Naive thymus-derived CD4-positive, alpha-beta T cell (primary cell): ENCODE measurements around the gene MTERF2. TPM values are rescaled to one million over a fixed set of nuclear protein-coding genes. Genes with fewer than 3 reads are reported as not detected.

Source experiments
- ATAC-seq: fragments of 150-1000 bp; cut with Tn5 transposase; 2 replicates; pipeline ENCODE4 v1.10.0; 2021; ENCODE audit warnings: mild to moderate bottlenecking, moderate library complexity
- CTCF ChIA-PET: fragments of 350-600 bp; sonication (Branson Sonifier 250); formaldehyde crosslinking; loops from one replicate; lab custom pipeline; 2021; ENCODE audit warnings: antibody characterized with exemption; lab: Charles Lee
- POLR2A ChIA-PET: fragments of 350-600 bp; sonication (Branson Sonifier 250); formaldehyde crosslinking; loops from one replicate; lab custom pipeline; 2021; ENCODE audit warnings: antibody characterized with exemption, inconsistent platforms; lab: Charles Lee
- DNase-seq, 9 donors: peaks; one replicate each; pipeline versions ENCODE4 v3.0.0 to v3.0.0-alpha.2; 2020 to 2022; ENCODE audit warnings: mixed read lengths in 1 of 9
- H3K27ac ChIP-seq: one replicate; pipeline ENCODE4 v1.7.0; 2013; ENCODE audit warnings: mild to moderate bottlenecking, low read depth, low read length, moderate library complexity
- H3K27me3 ChIP-seq, 2 donors: one replicate each; pipeline ENCODE4 v1.7.0; 2013; ENCODE audit warnings: low read length in 2 of 2, mild to moderate bottlenecking in 2 of 2, moderate library complexity in 2 of 2; ENCODE audit not compliant: control insufficient read depth in 2 of 2, insufficient read depth in 2 of 2
- H3K36me3 ChIP-seq, 3 experiments: 1 replicate in 2 of 3; 2 replicates in 1 of 3; pipeline ENCODE4 v1.7.0; 2013; ENCODE audit warnings: low read length in 3 of 3, mild to moderate bottlenecking in 3 of 3, moderate library complexity in 1 of 3; ENCODE audit not compliant: insufficient read depth in 3 of 3, control insufficient read depth in 2 of 3
- H3K4me1 ChIP-seq, 2 donors: one replicate each; pipeline ENCODE4 v1.7.0; 2013; ENCODE audit warnings: low read length in 2 of 2, mild to moderate bottlenecking in 2 of 2, moderate library complexity in 1 of 2; ENCODE audit not compliant: control insufficient read depth in 2 of 2, insufficient read depth in 2 of 2
- H3K4me3 ChIP-seq: 2 replicates; pipeline ENCODE4 v1.7.0; 2013; ENCODE audit warnings: mild to moderate bottlenecking, low read length
- H3K9me3 ChIP-seq, 3 experiments: 1 replicate in 2 of 3; 2 replicates in 1 of 3; pipeline ENCODE4 v1.7.0; 2013; ENCODE audit warnings: low read length in 3 of 3; ENCODE audit not compliant: control insufficient read depth in 2 of 3
- H3K27ac Mint-ChIP-seq, 9 donors: one replicate each; pipeline ENCODE4 v1.8.0; 2020 to 2022; ENCODE audit warnings: mixed read lengths in 9 of 9, mild to moderate bottlenecking in 8 of 9, moderate library complexity in 5 of 9, inconsistent platforms in 2 of 9
- H3K27me3 Mint-ChIP-seq, 5 donors: one replicate each; pipeline ENCODE4 v1.8.0; 2021 to 2022; ENCODE audit warnings: mixed read lengths in 5 of 5, mild to moderate bottlenecking in 1 of 5
- H3K36me3 Mint-ChIP-seq, 5 donors: one replicate each; pipeline ENCODE4 v1.8.0; 2020 to 2022; ENCODE audit warnings: mixed read lengths in 5 of 5, mild to moderate bottlenecking in 3 of 5, inconsistent platforms in 1 of 5
- H3K4me1 Mint-ChIP-seq, 7 donors: one replicate each; pipeline ENCODE4 v1.8.0; 2020 to 2022; ENCODE audit warnings: mixed read lengths in 7 of 7, mild to moderate bottlenecking in 3 of 7, inconsistent platforms in 1 of 7
- H3K4me3 Mint-ChIP-seq, 10 donors: one replicate each; pipeline ENCODE4 v1.8.0; 2020 to 2022; ENCODE audit warnings: mild to moderate bottlenecking in 10 of 10, mixed read lengths in 10 of 10, moderate library complexity in 6 of 10, inconsistent platforms in 2 of 10
- H3K9me3 Mint-ChIP-seq, 11 donors: one replicate each; pipeline ENCODE4 v1.8.0; 2020 to 2022; ENCODE audit warnings: mixed read lengths in 11 of 11, mild to moderate bottlenecking in 4 of 11, inconsistent platforms in 1 of 11, moderate library complexity in 1 of 11
- intact Hi-C, 2 donors: fragments of 100-400 bp; cut with micrococcal nuclease; formaldehyde crosslinking; loops; one replicate each; pipeline ENCODE4 v1.15.1; 2023
- polyA plus RNA-seq, 2 donors: library from polyadenylated mRNA; unstranded; fragments of 300-500 nt; fragmentation: Illumina TruSeq; gene quantifications; one replicate each; pipeline ENCODE4 v1.2.3, GENCODE V29; 2021
- total RNA-seq, 6 experiments: library from RNA in 5 of 6; stranded (reverse) in 5 of 6; gene quantifications; 1 replicate in 5 of 6; 2 replicates in 1 of 6; pipeline ENCODE4 v1.2.3 and lab custom pipeline; 2021 to 2026

The MTERF2 gene, protein sequence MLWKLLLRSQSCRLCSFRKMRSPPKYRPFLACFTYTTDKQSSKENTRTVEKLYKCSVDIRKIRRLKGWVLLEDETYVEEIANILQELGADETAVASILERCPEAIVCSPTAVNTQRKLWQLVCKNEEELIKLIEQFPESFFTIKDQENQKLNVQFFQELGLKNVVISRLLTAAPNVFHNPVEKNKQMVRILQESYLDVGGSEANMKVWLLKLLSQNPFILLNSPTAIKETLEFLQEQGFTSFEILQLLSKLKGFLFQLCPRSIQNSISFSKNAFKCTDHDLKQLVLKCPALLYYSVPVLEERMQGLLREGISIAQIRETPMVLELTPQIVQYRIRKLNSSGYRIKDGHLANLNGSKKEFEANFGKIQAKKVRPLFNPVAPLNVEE
- total RNA-seq (10 to 100 TPM in 2 of 5 experiments, 1 to 10 TPM in 3; 7.1 to 12.9 (median 9.7) TPM), polyA plus RNA-seq (1 to 10 TPM; 9.9 TPM), total RNA-seq (lab: John Stamatoyannopoulos, UW) (8.5 reads per million, percentile 33 among the genes with 10 or more reads in this experiment)

DNA sequence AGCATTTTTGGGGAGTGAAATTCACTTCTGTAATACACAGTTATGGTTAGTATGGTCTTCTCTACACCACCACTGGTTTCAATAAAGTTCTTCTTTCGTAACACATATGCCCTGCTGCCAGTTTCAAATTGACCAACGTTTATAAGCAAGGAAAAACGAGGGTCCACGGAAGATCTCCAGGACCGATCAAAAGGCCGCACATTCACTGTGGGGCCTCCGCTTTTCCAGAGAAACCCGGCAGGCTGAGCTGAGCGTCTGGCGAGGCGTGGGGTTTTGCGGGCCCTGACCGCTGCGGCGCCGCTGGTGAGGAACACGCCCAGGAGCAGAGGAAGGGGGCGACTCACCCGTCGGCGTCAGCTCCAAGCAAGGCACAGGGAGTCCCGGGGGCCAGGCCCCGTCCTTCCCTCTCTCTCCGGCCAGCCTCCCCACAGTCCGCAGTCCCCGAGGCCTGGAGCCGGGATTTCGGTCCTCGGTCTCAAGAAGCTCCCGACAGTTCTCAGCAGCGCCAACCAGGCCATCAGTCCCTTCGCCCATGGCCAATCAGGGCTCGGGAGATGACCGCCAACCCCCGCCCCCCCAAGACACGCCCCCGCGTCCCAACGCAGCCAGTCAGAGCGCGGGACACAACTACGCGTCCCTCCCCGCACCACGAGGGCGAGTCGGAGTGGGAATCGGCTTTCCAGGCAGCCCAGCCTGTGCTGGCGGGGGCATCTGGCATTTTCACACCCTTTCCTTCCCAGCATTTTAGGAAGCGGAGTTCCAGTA is at the start of gene MTERF2:
Gene MTERF2 (minus strand): TSS at position 522 of the 765 bp plus-strand sequence. CDS start 8,432 bp downstream, outside the sequence.
- ChIA-PET CTCF (interaction anchor here (0.5 kb wide), 1 partner anchor 12 kb away, joined by 3 read pairs; no protein-coding TSS in a partner anchor), POLR2A (interaction anchor here (0.9 to 2.5 kb wide), 2 partner anchors 9 to 31 kb away, joined by 3 to 16 read pairs; partner anchors contain the start of gene TMEM263)
- ATAC-seq: peak; percentile 99
- Histone ChIP-seq H3K27ac (peak within 1 kb of the TSS; percentile 77), H3K4me1 (peaks cover 12 to 14% of the 10 kb centered on the region in 2 donors), H3K27me3 (no peaks in the 10 kb centered on the region), H3K9me3 (no peaks in the 10 kb centered on the region), H3K4me3 (peak within 1 kb of the TSS; percentile 88), H3K36me3 (peaks cover 0 to 4% (median 0%) of the 10 kb centered on the region in 3 experiments)
- H3K4me3 Mint-ChIP-seq: peak within 1 kb of the TSS; percentile 91 to 97 (median 96)
- peaks cover 0 to 2% (median 0%) of the 10 kb centered on the region in 5 donors for H3K27me3 Mint-ChIP-seq
- peaks cover 6 to 23% (median 6%) of the 10 kb centered on the region in 5 donors for H3K36me3 Mint-ChIP-seq
- peaks cover 0 to 5% (median 0%) of the 10 kb centered on the region in 11 donors for H3K9me3 Mint-ChIP-seq
- peak; percentile 52 to 78 (median 67) for DNase-seq
- H3K4me1 Mint-ChIP-seq: peaks cover 29 to 45% (median 41%) of the 10 kb centered on the region in 7 donors
- intact Hi-C loops: loop anchor here (1.0 to 10.0 kb wide), 6 partner anchors 32 to 1528 kb away; partner anchors contain the start of genes TMEM263 (in 2 of the 2), CRY1 (in 1 of the 2), FICD (in 1 of the 2) and RIC8B (in 1 of the 2)
- H3K27ac Mint-ChIP-seq: peak within 1 kb of the TSS; percentile 79 to 92 (median 85)

DNA sequence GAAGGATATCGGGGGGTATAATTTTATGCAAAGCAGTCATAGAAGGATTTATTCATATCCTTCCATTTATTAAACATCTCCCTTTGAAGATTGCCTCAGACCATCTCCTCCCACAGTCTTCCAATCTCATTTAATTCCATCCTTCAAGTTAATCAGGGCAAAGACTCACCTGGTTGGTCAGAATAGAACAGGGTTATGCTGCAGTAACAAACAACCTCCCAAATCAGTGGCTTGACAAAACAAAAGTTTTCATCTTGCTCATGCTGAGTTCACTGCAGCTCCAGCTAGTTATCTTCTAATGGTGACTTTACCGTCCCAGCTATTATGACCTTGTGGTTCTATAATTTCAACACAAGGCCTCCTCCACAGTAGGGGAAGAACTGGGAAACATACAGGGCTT is 48.8 kb upstream of the MTERF2 start:
- ChIA-PET POLR2A (no interaction called here), CTCF (no interaction called here)

DNA sequence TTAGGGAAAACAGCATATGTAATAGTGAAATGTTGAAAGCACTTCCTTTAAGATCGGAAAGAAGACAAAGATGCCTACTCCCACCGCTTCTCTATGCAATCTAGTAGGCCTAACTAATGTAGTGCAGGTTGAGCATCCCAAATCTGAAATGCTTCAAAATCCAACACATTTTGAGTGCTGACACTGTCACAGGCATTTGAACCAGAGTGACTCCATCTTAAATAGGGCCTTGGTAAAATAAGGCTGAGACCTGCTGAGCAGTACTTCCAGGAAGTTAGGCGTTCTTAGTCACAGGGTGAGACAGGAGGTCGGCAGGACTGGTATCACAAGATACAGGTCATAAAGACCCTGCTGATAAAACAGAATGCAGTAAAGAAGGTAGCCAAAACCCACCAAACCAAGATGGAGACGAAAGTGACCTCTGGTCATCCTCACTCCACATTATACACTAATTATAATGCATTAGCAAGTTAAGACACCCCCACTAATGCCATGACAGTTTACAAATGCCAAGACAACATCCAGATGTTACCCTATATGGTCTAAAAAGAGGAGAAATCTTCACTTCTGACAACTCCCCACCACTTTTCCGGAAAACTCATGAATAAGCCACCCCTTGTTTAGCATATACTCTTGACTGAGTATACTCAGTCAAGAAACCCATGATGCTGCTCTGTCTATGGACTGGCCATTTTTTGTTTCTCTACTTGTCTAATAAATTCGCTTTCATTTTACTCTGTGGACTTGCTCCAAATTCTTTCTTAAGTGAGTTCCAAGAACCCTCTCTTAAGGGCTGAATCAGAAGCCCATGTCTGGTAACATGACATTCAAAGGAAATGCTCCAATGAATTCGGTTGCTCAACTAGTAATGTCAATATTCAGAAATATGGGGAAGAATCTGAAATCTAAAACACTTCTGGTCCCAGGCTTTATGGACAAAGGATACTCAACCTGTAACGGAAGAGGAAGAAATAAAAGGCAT is 47.1 kb upstream of the MTERF2 start:
- no peak for DNase-seq
- CTCF ChIA-PET: no interaction called here
- H3K36me3 ChIP-seq: peaks cover 0 to 6% (median 0%) of the 10 kb centered on the region in 3 experiments
- POLR2A ChIA-PET: no interaction called here
- ATAC-seq: no peak
- peaks cover 0 to 59% (median 30%) of the 10 kb centered on the region in 7 donors for H3K4me1 Mint-ChIP-seq
- H3K27me3 ChIP-seq: no peaks in the 10 kb centered on the region
- intact Hi-C loops: no loop called here
- H3K27ac Mint-ChIP-seq: no peak overlapping the region
- H3K4me3 ChIP-seq: no peak overlapping the region
- H3K36me3 Mint-ChIP-seq: peaks cover 10 to 40% (median 25%) of the 10 kb centered on the region in 5 donors
- no peaks in the 10 kb centered on the region for H3K4me1 ChIP-seq
- H3K27ac ChIP-seq: no peak overlapping the region
- H3K27me3 Mint-ChIP-seq: no peaks in the 10 kb centered on the region
- H3K4me3 Mint-ChIP-seq: no peak overlapping the region
- no peaks in the 10 kb centered on the region for H3K9me3 ChIP-seq
- peaks cover 0 to 8% (median 0%) of the 10 kb centered on the region in 11 donors for H3K9me3 Mint-ChIP-seq

More for the DNA sequence above, 48.8 kb upstream of the MTERF2 start:
- Histone ChIP-seq H3K27ac (no peak overlapping the region), H3K36me3 (peaks cover 0 to 6% (median 0%) of the 10 kb centered on the region in 3 experiments), H3K4me3 (no peak overlapping the region), H3K27me3 (no peaks in the 10 kb centered on the region), H3K4me1 (no peaks in the 10 kb centered on the region), H3K9me3 (no peaks in the 10 kb centered on the region)
- H3K27ac Mint-ChIP-seq: no peak overlapping the region
- peaks cover 0 to 12% (median 2%) of the 10 kb centered on the region in 11 donors for H3K9me3 Mint-ChIP-seq
- no peak for ATAC-seq
- intact Hi-C loops: no loop called here
- H3K4me1 Mint-ChIP-seq: peaks cover 0 to 50% (median 21%) of the 10 kb centered on the region in 7 donors
- no peak overlapping the region for H3K4me3 Mint-ChIP-seq
- no peaks in the 10 kb centered on the region for H3K27me3 Mint-ChIP-seq
- peaks cover 11 to 47% (median 31%) of the 10 kb centered on the region in 5 donors for H3K36me3 Mint-ChIP-seq
- no peak for DNase-seq

DNA sequence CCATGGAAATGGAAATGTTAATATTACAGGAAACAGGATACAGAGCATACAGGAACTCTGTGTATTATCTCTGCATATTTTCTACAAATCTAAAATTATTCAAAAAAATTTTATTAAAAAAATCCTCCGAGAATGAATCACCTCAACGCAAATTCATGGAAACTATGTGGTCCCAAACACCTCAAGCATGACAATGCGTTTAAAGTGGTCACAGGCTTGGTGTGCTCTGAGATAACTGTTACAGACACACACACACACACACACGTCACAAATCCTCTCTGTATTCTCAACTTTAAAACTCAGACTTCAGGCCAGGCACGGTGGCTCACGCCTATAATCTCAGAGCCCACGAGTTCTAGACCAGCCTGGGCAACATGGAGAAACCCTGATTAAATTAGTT is 45.3 kb upstream of the MTERF2 start:
- no peak overlapping the region for H3K4me3 Mint-ChIP-seq
- CTCF ChIA-PET: no interaction called here
- H3K36me3 Mint-ChIP-seq: peaks cover 4 to 29% (median 16%) of the 10 kb centered on the region in 5 donors
- H3K27me3 Mint-ChIP-seq: no peaks in the 10 kb centered on the region
- no peak for ATAC-seq
- peak overlapping the region in 1 of 9 donors; percentile 30 for H3K27ac Mint-ChIP-seq
- peaks cover 0 to 8% (median 0%) of the 10 kb centered on the region in 11 donors for H3K9me3 Mint-ChIP-seq
- Histone ChIP-seq H3K4me1 (peaks cover 0 to 10% of the 10 kb centered on the region in 2 donors), H3K27ac (no peak overlapping the region), H3K4me3 (no peak overlapping the region), H3K9me3 (no peaks in the 10 kb centered on the region), H3K36me3 (peaks cover 0 to 6% (median 0%) of the 10 kb centered on the region in 3 experiments), H3K27me3 (no peaks in the 10 kb centered on the region)
- POLR2A ChIA-PET: no interaction called here
- DNase-seq: no peak
- intact Hi-C loops: no loop called here
- peaks cover 5 to 67% (median 45%) of the 10 kb centered on the region in 7 donors for H3K4me1 Mint-ChIP-seq

DNA sequence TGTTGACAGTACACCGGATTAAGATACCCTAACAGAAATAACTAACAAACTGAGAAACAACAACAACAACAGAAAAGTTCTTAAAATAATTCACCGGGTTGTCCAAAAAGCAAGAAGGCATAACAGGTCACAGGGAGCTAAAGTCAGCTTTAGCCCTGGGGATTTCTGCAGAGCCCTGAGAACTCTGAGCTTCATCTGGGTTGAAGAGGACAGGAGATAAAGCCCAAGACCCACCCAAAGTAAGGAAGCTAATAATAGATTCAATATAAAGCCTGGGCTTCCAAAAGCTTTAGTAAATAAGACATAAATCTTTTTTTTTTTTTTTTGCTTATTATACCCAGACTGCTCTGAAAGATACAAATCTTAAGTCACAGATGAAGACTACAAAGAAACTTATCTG is 44.1 kb upstream of the MTERF2 start:
- peaks cover 0 to 17% (median 4%) of the 10 kb centered on the region in 5 donors for H3K36me3 Mint-ChIP-seq
- H3K4me1 Mint-ChIP-seq: peaks cover 5 to 58% (median 36%) of the 10 kb centered on the region in 7 donors
- H3K4me3 Mint-ChIP-seq: no peak overlapping the region
- Histone ChIP-seq H3K9me3 (no peaks in the 10 kb centered on the region), H3K4me3 (no peak overlapping the region), H3K4me1 (peaks cover 0 to 21% of the 10 kb centered on the region in 2 donors), H3K27me3 (no peaks in the 10 kb centered on the region), H3K27ac (no peak overlapping the region), H3K36me3 (peaks cover 0 to 4% (median 0%) of the 10 kb centered on the region in 3 experiments)
- H3K9me3 Mint-ChIP-seq: no peaks in the 10 kb centered on the region
- CTCF ChIA-PET: interaction anchor here (0.7 to 0.8 kb wide), 2 partner anchors 199 to 1632 kb away, joined by 3 to 4 read pairs; no protein-coding TSS in a partner anchor
- no peak for ATAC-seq
- no peaks in the 10 kb centered on the region for H3K27me3 Mint-ChIP-seq
- intact Hi-C loops: no loop called here
- DNase-seq: no peak
- POLR2A ChIA-PET: interaction anchor here (0.7 kb wide), 1 partner anchor 11 kb away, joined by 5 read pairs; no protein-coding TSS in a partner anchor
- H3K27ac Mint-ChIP-seq: peak overlapping the region in 1 of 9 donors; percentile 50
